ENCODE results near the gene HEATR5A. TPM values are rescaled to one million over a fixed set of nuclear protein-coding genes. Genes with fewer than 3 reads are reported as not detected.

HEATR5A gene
- total and polyA plus RNA-seq, 2 experiments from 2014 or later = 25.8 to 32.5 TPM

- no peak for TF ChIP-seq ZNF462 (CRISPR knock-in tag; IDR thresholded peaks at IDR 0.05)
- no peak for TF ChIP-seq JUNB (IDR thresholded peaks at IDR 0.05; ENCODE audit: unreplicated experiment)
- TF ChIP-seq STAT1 (IDR thresholded peaks at IDR 0.05; ENCODE audit: unreplicated experiment) = no peak
- no peak for TF ChIP-seq EZH2phosphoT487 (IDR thresholded peaks at IDR 0.05; ENCODE audit: unreplicated experiment)
- TF ChIP-seq EZH2 (IDR thresholded peaks at IDR 0.05; ENCODE audit: low read depth, unreplicated experiment) = no peak
- TF ChIP-seq CREB1 (CRISPR knock-in tag; IDR thresholded peaks at IDR 0.05; ENCODE audit: low read depth) = no peak
- TF ChIP-seq ETS1 (IDR thresholded peaks at IDR 0.05) = no peak
- TF ChIP-seq REST (IDR thresholded peaks at IDR 0.05; ENCODE audit: unreplicated experiment) = no peak
- TF ChIP-seq POLR2AphosphoS5 (IDR thresholded peaks at IDR 0.05; ENCODE audit: low read depth) = no peak
- TF ChIP-seq ZNF114 (CRISPR knock-in tag; IDR thresholded peaks at IDR 0.05) = no peak
These were observed 6.3 kb upstream of the HEATR5A start (continued) for GRCh38 chr14:31426663-31427062.

Data from GM23338 (cell line).